Cardiac fibroblast (primary cell): ENCODE data around the gene CTIF.
"Not testable (repeated sequence)": the region's sequence is repeated elsewhere in the genome, so short reads cannot be mapped to it uniquely, and the experiment has no call there.

Experiments
- DNase-seq, 2 donors: peaks; one replicate each; pipeline versions ENCODE4 v3.0.0 to v3.0.0-alpha.2; 2010; ENCODE audit warnings: low read depth in 2 of 2
- H3K4me3 ChIP-seq, 2 donors: replicated peaks in 1 of 2; 1 replicate in 1 of 2; 2 replicates in 1 of 2; pipeline ENCODE4 v1.5.1; 2011; ENCODE audit warnings: low read depth in 2 of 2, low read length in 2 of 2, mild to moderate bottlenecking in 2 of 2, moderate library complexity in 1 of 2
- CTCF ChIP-seq: IDR thresholded peaks from one replicate; pipeline ENCODE4 v1.5.1; 2011; ENCODE audit warnings: low read depth, mild to moderate bottlenecking, low read length, inconsistent platforms

CTIF gene

GRCh38 chr18:48806551-48807261, 267.9 kb downstream of the CTIF start:
- no peak overlapping the region for H3K4me3 ChIP-seq
- no peak for DNase-seq
- TF ChIP-seq CTCF = no peak

- no peak for TF ChIP-seq CTCF
- DNase-seq = no peak
- no peak overlapping the region for H3K4me3 ChIP-seq
Measured at GRCh38 chr18:48808476-48808875, 269.6 kb downstream of the CTIF start.

DNA sequence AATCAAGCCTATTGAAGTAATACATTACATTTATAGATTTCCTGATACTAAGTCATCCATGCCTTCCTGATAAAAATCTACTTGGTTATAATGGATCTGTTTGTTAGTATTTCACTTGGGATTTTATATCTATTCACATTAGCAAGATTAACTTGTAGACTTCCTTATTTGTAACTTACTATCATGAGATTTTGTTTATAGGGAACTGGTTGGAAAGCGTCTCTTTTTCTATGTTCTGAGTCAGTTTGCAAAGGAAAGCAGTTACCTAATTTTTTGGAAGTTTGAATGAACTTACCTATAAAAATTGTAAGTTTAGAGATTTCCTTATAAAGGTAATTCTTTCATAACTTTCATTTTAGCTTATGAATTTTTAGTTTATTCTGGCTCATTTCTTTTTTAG, 270.5 kb downstream of the CTIF start:
- H3K4me3 ChIP-seq = no peak overlapping the region
- no peak for DNase-seq
- TF ChIP-seq CTCF = no peak

DNA sequence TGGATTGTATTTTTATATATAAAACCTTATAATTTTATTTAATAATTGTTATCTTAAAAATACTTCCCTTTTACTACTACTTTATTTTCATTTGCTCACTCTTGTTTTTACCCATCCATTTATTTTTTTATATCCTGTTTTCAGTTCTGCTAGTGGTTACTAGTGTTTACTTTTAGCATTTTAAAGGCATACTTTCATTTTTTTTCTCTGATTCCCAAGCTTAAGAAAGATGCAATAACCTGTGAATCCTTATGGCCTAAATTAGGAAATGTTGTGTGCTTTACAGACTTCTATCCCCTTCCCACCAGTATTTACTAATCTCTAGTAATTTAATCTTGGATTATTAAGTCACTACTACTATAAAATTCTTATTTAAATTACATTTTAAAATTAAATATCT, 272.0 kb downstream of the CTIF start:
- H3K4me3 ChIP-seq = no peak overlapping the region
- TF ChIP-seq CTCF = no peak
- DNase-seq = no peak

- no peak for TF ChIP-seq CTCF
- H3K4me3 ChIP-seq = no peak overlapping the region
- no peak for DNase-seq
Measured at GRCh38 chr18:48811401-48811800, 272.6 kb downstream of the CTIF start.

DNA sequence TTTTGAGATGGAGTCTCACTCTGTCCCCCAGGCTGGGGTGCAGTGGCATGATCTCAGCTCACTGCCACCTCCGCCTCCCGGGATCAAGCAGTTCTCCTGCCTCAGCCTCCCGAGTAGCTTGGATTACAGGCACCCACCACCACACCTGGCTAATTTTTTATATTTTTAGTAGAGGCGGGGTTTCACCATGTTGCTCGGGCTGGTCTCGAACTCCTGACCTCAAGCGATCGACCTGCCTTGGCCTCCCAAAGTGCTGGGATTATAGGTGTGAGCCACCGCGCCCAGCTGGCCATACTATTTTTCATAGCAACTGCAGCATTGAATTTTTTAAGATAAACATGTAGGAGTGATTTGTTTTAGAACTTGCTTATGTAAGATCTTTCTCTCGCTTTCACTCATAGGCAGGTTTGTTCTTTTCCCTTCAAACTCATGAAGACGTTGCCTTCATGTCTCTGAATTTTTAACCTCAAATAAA, 273.2 kb downstream of the CTIF start:
- not testable (repeated sequence) for H3K4me3 ChIP-seq, DNase-seq

- DNase-seq = no peak
- H3K4me3 ChIP-seq = no peak overlapping the region
- no peak for TF ChIP-seq CTCF
Measured at GRCh38 chr18:48813321-48813720, 274.5 kb downstream of the CTIF start.
